GM18520 (cell line): ENCODE data around the gene LTBP2.
A peak's percentile ranks its signal among the peaks of the same experiment; 100 is the strongest.

Experiments
- ATAC-seq: cut with Tn5 transposase; IDR thresholded peaks from one replicate; pipeline ENCODE4 v1.9.1; 2021; ENCODE audit not compliant: unreplicated experiment

Gene LTBP2

GRCh38 chr14:74638966-74639365 lies 26.9 kb upstream of the LTBP2 start:
- no peak for ATAC-seq

- ATAC-seq: no peak
Measured at GRCh38 chr14:74638066-74638465, 26.0 kb upstream of the LTBP2 start.

GRCh38 chr14:74637178-74637550 lies 25.1 kb upstream of the LTBP2 start:
- ATAC-seq: no peak

GRCh38 chr14:74636424-74637177 lies 24.6 kb upstream of the LTBP2 start:
- no peak for ATAC-seq

GRCh38 chr14:74635847-74636246 lies 23.8 kb upstream of the LTBP2 start:
- no peak for ATAC-seq

GRCh38 chr14:74634964-74635363 lies 22.9 kb upstream of the LTBP2 start:
- no peak for ATAC-seq

GRCh38 chr14:74634481-74634880 lies 22.4 kb upstream of the LTBP2 start:
- ATAC-seq: no peak

GRCh38 chr14:74630881-74631690 lies 19.0 kb upstream of the LTBP2 start:
- ATAC-seq: no peak

GRCh38 chr14:74628418-74628817 lies 16.4 kb upstream of the LTBP2 start:
- no peak for ATAC-seq

- no peak for ATAC-seq
Measured at GRCh38 chr14:74627076-74627475, 15.0 kb upstream of the LTBP2 start.

GRCh38 chr14:74622257-74622656 lies 10.2 kb upstream of the LTBP2 start:
- ATAC-seq: no peak

GRCh38 chr14:74621556-74621955 lies 9.5 kb upstream of the LTBP2 start:
- no peak for ATAC-seq

- ATAC-seq: no peak
Measured at GRCh38 chr14:74620923-74621322, 8.9 kb upstream of the LTBP2 start.

- no peak for ATAC-seq
Measured at GRCh38 chr14:74620497-74620921, 8.5 kb upstream of the LTBP2 start.

GRCh38 chr14:74619672-74620131 lies 7.7 kb upstream of the LTBP2 start:
- ATAC-seq: no peak

- peak; percentile 51 for ATAC-seq
Measured at GRCh38 chr14:74618078-74618952, 6.3 kb upstream of the LTBP2 start.

GRCh38 chr14:74616996-74617700 lies 5.1 kb upstream of the LTBP2 start:
- ATAC-seq: no peak

- no peak for ATAC-seq
Measured at GRCh38 chr14:74616507-74616906, 4.5 kb upstream of the LTBP2 start.

GRCh38 chr14:74615735-74616134 lies 3.7 kb upstream of the LTBP2 start:
- no peak for ATAC-seq
